ENCODE results near the gene DDX49. TPM values are rescaled to one million over a fixed set of nuclear protein-coding genes. Genes with fewer than 3 reads are reported as not detected.

DDX49 gene
- total and polyA plus RNA-seq, 2 experiments from 2014 or later: 53.4 to 76.0 TPM

GRCh38 chr19:18878858-18879578 lies 40.5 kb upstream of the DDX49 start:
- whole genome bisulfite sequencing, 2 experiments (ENCODE audit: low coverage in 1 of 2, low lambda C conversion rate in 2 of 2, missing lambda C conversion rate in 2 of 2): 91% methylated on average over 29 to 34 of the region's 34 CpGs
- Histone ChIP-seq H3K9me3 (ENCODE audit: low read depth) (no peaks in the 10 kb centered on the region), H3K4me2 (ENCODE audit: unreplicated experiment) (no peak overlapping the region), H3K9ac (no peak overlapping the region), H3K79me2 (ENCODE audit: insufficient read depth) (no peaks in the 10 kb centered on the region), H3K4me3 (no peak overlapping the region), H2AFZ (no peak overlapping the region), H3K27ac (no peak overlapping the region), H4K20me1 (ENCODE audit: insufficient read depth) (no peaks in the 10 kb centered on the region), H3K9me2 (ENCODE audit: insufficient read depth) (no peaks in the 10 kb centered on the region), H3K27me3 (replicated peaks; ENCODE audit: insufficient read depth) (no peaks in the 10 kb centered on the region), H3K4me1 (ENCODE audit: insufficient read depth) (no peaks in the 10 kb centered on the region), H3F3A (ENCODE audit: insufficient read depth) (peaks cover 6% of the 10 kb centered on the region; the same call in 1 of the 2 replicates), H3K36me3 (ENCODE audit: low read depth) (no peaks in the 10 kb centered on the region)
- in situ Hi-C loops (cut with MboI): no loop called here
- no peak for DNase-seq
- no peak for TF ChIP-seq EZH2phosphoT487 (IDR thresholded peaks at IDR 0.05; ENCODE audit: insufficient read depth, low read depth)
- no peak for TF ChIP-seq EZH2 (IDR thresholded peaks at IDR 0.05; ENCODE audit: insufficient read depth, poor library complexity, severe bottlenecking)

- H3K27me3 ChIP-seq (replicated peaks; ENCODE audit: insufficient read depth): no peaks in the 10 kb centered on the region
- H3K9ac ChIP-seq: no peak overlapping the region
- H3K79me2 ChIP-seq (ENCODE audit: insufficient read depth): no peaks in the 10 kb centered on the region
- no peaks in the 10 kb centered on the region for H3K9me2 ChIP-seq (ENCODE audit: insufficient read depth)
- 70 to 91% methylated on average over 6 to 13 of the region's 13 CpGs for WGBS, 2 experiments (ENCODE audit: low coverage in 1 of 2, low lambda C conversion rate in 2 of 2, missing lambda C conversion rate in 2 of 2)
- no peaks in the 10 kb centered on the region for H3K36me3 ChIP-seq (ENCODE audit: low read depth)
- in situ Hi-C loops (cut with MboI): no loop called here
- no peak overlapping the region for H3K27ac ChIP-seq
- H3K9me3 ChIP-seq (ENCODE audit: low read depth): no peaks in the 10 kb centered on the region
- H2AFZ ChIP-seq: no peak overlapping the region
- H3F3A ChIP-seq (ENCODE audit: insufficient read depth): peaks cover 6% of the 10 kb centered on the region; the same call in 1 of the 2 replicates
- no peak overlapping the region for H3K4me2 ChIP-seq (ENCODE audit: unreplicated experiment)
- TF ChIP-seq EZH2phosphoT487 (IDR thresholded peaks at IDR 0.05; ENCODE audit: insufficient read depth, low read depth) (no peak), EZH2 (IDR thresholded peaks at IDR 0.05; ENCODE audit: insufficient read depth, poor library complexity, severe bottlenecking) (no peak)
- no peaks in the 10 kb centered on the region for H4K20me1 ChIP-seq (ENCODE audit: insufficient read depth)
- peak; percentile 44 for DNase-seq
- no peaks in the 10 kb centered on the region for H3K4me1 ChIP-seq (ENCODE audit: insufficient read depth)
- H3K4me3 ChIP-seq: no peak overlapping the region
Observed at GRCh38 chr19:18879579-18880373, 39.7 kb upstream of the DDX49 start.

- in situ Hi-C loops (cut with MboI): no loop called here
- no peak overlapping the region for H3K4me2 ChIP-seq (ENCODE audit: unreplicated experiment)
- H3K9me2 ChIP-seq (ENCODE audit: insufficient read depth): no peaks in the 10 kb centered on the region
- H3K4me3 ChIP-seq: no peak overlapping the region
- no peaks in the 10 kb centered on the region for H4K20me1 ChIP-seq (ENCODE audit: insufficient read depth)
- no peak overlapping the region for H3K9ac ChIP-seq
- H3K9me3 ChIP-seq (ENCODE audit: low read depth): no peaks in the 10 kb centered on the region
- H3K4me1 ChIP-seq (ENCODE audit: insufficient read depth): no peaks in the 10 kb centered on the region
- no peak overlapping the region for H3K27ac ChIP-seq
- no peak for DNase-seq
- H3K36me3 ChIP-seq (ENCODE audit: low read depth): no peaks in the 10 kb centered on the region
- no peak overlapping the region for H2AFZ ChIP-seq
- H3K27me3 ChIP-seq (replicated peaks; ENCODE audit: insufficient read depth): no peaks in the 10 kb centered on the region
- no peaks in the 10 kb centered on the region for H3F3A ChIP-seq (ENCODE audit: insufficient read depth)
- no peak for TF ChIP-seq EZH2phosphoT487 (IDR thresholded peaks at IDR 0.05; ENCODE audit: insufficient read depth, low read depth)
- no peak for TF ChIP-seq EZH2 (IDR thresholded peaks at IDR 0.05; ENCODE audit: insufficient read depth, poor library complexity, severe bottlenecking)
- H3K79me2 ChIP-seq (ENCODE audit: insufficient read depth): no peaks in the 10 kb centered on the region
- WGBS, 2 experiments (ENCODE audit: low coverage in 1 of 2, low lambda C conversion rate in 2 of 2, missing lambda C conversion rate in 2 of 2): 82 to 86% methylated on average over 7 of the region's 7 CpGs
Observed at GRCh38 chr19:18881491-18881890, 38.0 kb upstream of the DDX49 start.

GRCh38 chr19:18883526-18884304 lies 35.8 kb upstream of the DDX49 start:
- Histone ChIP-seq H3K27ac (no peak overlapping the region), H4K20me1 (ENCODE audit: insufficient read depth) (no peaks in the 10 kb centered on the region), H3K4me2 (ENCODE audit: unreplicated experiment) (no peak overlapping the region), H3K9me3 (ENCODE audit: low read depth) (no peaks in the 10 kb centered on the region), H3K9me2 (ENCODE audit: insufficient read depth) (no peaks in the 10 kb centered on the region), H2AFZ (no peak overlapping the region), H3K79me2 (ENCODE audit: insufficient read depth) (no peaks in the 10 kb centered on the region), H3K36me3 (ENCODE audit: low read depth) (no peaks in the 10 kb centered on the region), H3K4me3 (no peak overlapping the region), H3K4me1 (ENCODE audit: insufficient read depth) (no peaks in the 10 kb centered on the region), H3F3A (ENCODE audit: insufficient read depth) (no peaks in the 10 kb centered on the region), H3K27me3 (replicated peaks; ENCODE audit: insufficient read depth) (no peaks in the 10 kb centered on the region), H3K9ac (no peak overlapping the region)
- WGBS, 2 experiments (ENCODE audit: low coverage in 1 of 2, low lambda C conversion rate in 2 of 2, missing lambda C conversion rate in 2 of 2): 78 to 83% methylated on average over 26 to 30 of the region's 30 CpGs
- no peak for TF ChIP-seq EZH2phosphoT487 (IDR thresholded peaks at IDR 0.05; ENCODE audit: insufficient read depth, low read depth)
- TF ChIP-seq EZH2 (IDR thresholded peaks at IDR 0.05; ENCODE audit: insufficient read depth, poor library complexity, severe bottlenecking): no peak
- in situ Hi-C loops (cut with MboI): no loop called here
- no peak for DNase-seq

Data from GM23248 (cell line).